Large intestine (tissue), 3 donors: Measurements from ENCODE around the gene GCN1. TPM values are rescaled to one million over a fixed set of nuclear protein-coding genes. Genes with fewer than 3 reads are reported as not detected.

Source experiments
- DNase-seq, 2 donors: peaks; one replicate each; pipeline versions ENCODE4 v3.0.0 to v3.0.0-alpha.2; 2013
- H3K27ac ChIP-seq: one replicate; pipeline ENCODE4 v1.5.1; 2013; ENCODE audit warnings: low read length
- H3K27me3 ChIP-seq: 2 replicates; pipeline ENCODE4 v1.6.1; 2013; ENCODE audit warnings: low read length; ENCODE audit not compliant: control insufficient read depth, insufficient read depth
- H3K36me3 ChIP-seq: 2 replicates; pipeline ENCODE4 v1.6.1; 2013; ENCODE audit warnings: low read length; ENCODE audit not compliant: control insufficient read depth, insufficient read depth
- H3K4me1 ChIP-seq: one replicate; pipeline ENCODE4 v1.6.1; 2013; ENCODE audit warnings: low read length; ENCODE audit not compliant: control insufficient read depth, insufficient read depth
- H3K4me3 ChIP-seq: one replicate; pipeline ENCODE4 v1.5.1; 2013; ENCODE audit warnings: low read length
- H3K9me3 ChIP-seq: one replicate; pipeline ENCODE4 v1.6.1; 2013; ENCODE audit warnings: mild to moderate bottlenecking, low read depth, low read length, moderate library complexity; ENCODE audit not compliant: control insufficient read depth
- WGBS: methylation state at CpG from one replicate; pipeline ENCODE4 v1.1.5; 2013; ENCODE audit warnings: low lambda C conversion rate; ENCODE audit not compliant: insufficient coverage; 5-methylcytosine and 5-hydroxymethylcytosine counted together
- polyA plus RNA-seq: library from polyadenylated mRNA; unstranded; fragments of 120-200 nt; gene quantifications from one replicate; pipeline ENCODE4 v1.2.1, GENCODE V29; 2013

GCN1 gene
- polyA plus RNA-seq, 1 donor: 51.0 TPM

DNA sequence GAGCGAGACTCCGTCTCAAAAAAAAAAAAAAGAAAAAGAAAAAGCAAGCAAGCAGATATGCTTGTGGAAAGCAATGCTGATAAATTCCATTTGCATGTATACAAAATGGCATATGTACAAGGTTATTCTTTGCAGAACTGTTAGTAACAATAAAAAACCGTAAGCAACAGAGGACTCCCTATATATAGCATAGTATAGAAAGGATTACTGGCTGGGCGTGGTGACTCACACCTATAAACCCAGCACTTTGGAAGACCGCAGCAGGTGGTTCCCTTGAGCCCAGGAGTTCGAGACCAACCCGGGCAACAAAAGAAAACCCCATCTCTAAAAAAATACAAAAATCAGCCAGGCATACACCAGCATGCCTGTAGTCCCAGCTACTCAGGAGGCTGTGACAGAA, 13.5 kb downstream of the GCN1 start:
- WGBS: no CpG with 5 or more reads among the region's 7 CpGs
- H3K27ac ChIP-seq: no peak overlapping the region
- H3K9me3 ChIP-seq: no peaks in the 10 kb centered on the region
- no peaks in the 10 kb centered on the region for H3K4me1 ChIP-seq
- H3K27me3 ChIP-seq: no peaks in the 10 kb centered on the region
- no peak overlapping the region for H3K4me3 ChIP-seq
- peaks cover 78% of the 10 kb centered on the region for H3K36me3 ChIP-seq
- DNase-seq: no peak

DNA sequence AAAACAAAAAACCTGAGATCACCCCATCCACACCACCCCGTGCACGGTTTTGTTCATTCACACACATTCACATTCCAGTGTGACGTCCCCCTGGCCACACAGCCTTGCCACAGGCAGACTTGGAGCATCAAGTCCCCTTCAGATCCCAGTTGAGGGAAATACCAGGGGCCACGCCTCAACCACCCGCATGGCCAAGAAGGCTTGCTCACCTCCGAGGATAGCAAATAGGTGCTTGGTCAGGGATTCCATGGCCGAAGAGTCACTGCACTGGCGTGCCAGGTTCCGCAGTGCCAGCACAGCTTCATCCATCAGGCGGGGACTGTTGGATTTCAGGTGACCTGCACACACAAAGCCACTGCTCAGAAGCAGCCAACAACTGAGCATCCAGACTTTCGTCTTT, 19.0 kb downstream of the GCN1 start:
- Histone ChIP-seq H3K4me3 (no peak overlapping the region), H3K9me3 (no peaks in the 10 kb centered on the region), H3K27me3 (no peaks in the 10 kb centered on the region), H3K27ac (no peak overlapping the region), H3K4me1 (no peaks in the 10 kb centered on the region), H3K36me3 (peaks cover 79% of the 10 kb centered on the region)
- WGBS: 100% methylated on average over 2 of the region's 11 CpGs
- DNase-seq: no peak

- no peak for DNase-seq
- no CpG with 5 or more reads among the region's 5 CpGs for WGBS
- Histone ChIP-seq H3K4me3 (no peak overlapping the region), H3K9me3 (no peaks in the 10 kb centered on the region), H3K27me3 (no peaks in the 10 kb centered on the region), H3K27ac (no peak overlapping the region), H3K4me1 (no peaks in the 10 kb centered on the region), H3K36me3 (peaks cover 81% of the 10 kb centered on the region)
Measured at GRCh38 chr12:120175062-120175461, 19.5 kb downstream of the GCN1 start.

GRCh38 chr12:120172053-120172452, 22.5 kb downstream of the GCN1 start:
- no peaks in the 10 kb centered on the region for H3K27me3 ChIP-seq
- no peak for DNase-seq
- no peak overlapping the region for H3K27ac ChIP-seq
- WGBS: no CpG with 5 or more reads among the region's 3 CpGs
- H3K4me1 ChIP-seq: no peaks in the 10 kb centered on the region
- H3K9me3 ChIP-seq: no peaks in the 10 kb centered on the region
- H3K4me3 ChIP-seq: no peak overlapping the region
- H3K36me3 ChIP-seq: peaks cover 81% of the 10 kb centered on the region

DNA sequence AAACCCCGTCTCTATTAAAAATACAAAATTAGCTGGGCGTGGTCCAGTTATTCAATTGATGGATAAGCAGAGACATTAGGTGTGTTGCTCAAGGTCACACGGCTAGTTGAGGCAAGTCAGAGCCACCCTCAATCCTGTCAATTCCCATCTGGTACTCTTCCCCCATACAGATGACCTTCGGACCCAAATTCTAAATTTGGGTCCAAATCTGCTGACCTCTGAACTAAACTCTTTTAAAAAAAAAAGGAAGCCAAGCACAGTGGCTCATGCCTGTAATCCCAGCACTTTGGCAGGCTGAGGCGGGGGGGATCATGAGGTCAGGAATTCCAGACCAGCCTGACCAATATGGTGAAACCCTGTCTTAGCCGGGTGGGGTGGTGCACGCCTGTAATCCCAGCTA, 23.9 kb downstream of the GCN1 start:
- no peaks in the 10 kb centered on the region for H3K27me3 ChIP-seq
- no peaks in the 10 kb centered on the region for H3K4me1 ChIP-seq
- no peak overlapping the region for H3K4me3 ChIP-seq
- peaks cover 73% of the 10 kb centered on the region for H3K36me3 ChIP-seq
- H3K27ac ChIP-seq: no peak overlapping the region
- no peaks in the 10 kb centered on the region for H3K9me3 ChIP-seq
- no peak for DNase-seq
- WGBS: no CpG with 5 or more reads among the region's 7 CpGs

DNA sequence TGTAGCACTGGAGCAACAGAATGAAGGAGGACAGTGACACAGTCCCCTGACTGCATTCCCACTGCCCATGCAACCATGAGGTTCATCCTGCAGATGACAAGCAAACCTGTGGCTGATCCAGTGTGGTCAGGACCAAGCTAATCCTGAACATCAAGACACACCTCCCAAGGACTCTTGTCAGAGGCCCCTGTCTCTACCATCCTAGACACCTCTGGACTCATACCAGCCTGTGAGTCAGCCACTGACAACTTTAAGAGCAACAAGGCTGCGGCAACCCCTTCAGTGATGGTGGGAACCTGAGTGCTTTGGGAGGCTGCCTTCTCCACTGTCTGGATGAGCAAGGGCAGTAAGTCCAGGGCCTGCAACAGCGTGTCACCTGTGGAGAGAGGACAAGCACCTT, 24.6 kb downstream of the GCN1 start:
- no peak overlapping the region for H3K4me3 ChIP-seq
- no peak overlapping the region for H3K27ac ChIP-seq
- no peaks in the 10 kb centered on the region for H3K9me3 ChIP-seq
- H3K36me3 ChIP-seq: peaks cover 70% of the 10 kb centered on the region
- H3K4me1 ChIP-seq: no peaks in the 10 kb centered on the region
- H3K27me3 ChIP-seq: no peaks in the 10 kb centered on the region
- WGBS: no CpG with 5 or more reads among the region's 2 CpGs
- no peak for DNase-seq

- no peaks in the 10 kb centered on the region for H3K9me3 ChIP-seq
- no peak overlapping the region for H3K27ac ChIP-seq
- WGBS: no CpG with 5 or more reads among the region's 4 CpGs
- no peak overlapping the region for H3K4me3 ChIP-seq
- no peak for DNase-seq
- peaks cover 69% of the 10 kb centered on the region for H3K36me3 ChIP-seq
- H3K27me3 ChIP-seq: no peaks in the 10 kb centered on the region
- no peaks in the 10 kb centered on the region for H3K4me1 ChIP-seq
Measured at GRCh38 chr12:120168337-120168736, 26.2 kb downstream of the GCN1 start.

DNA sequence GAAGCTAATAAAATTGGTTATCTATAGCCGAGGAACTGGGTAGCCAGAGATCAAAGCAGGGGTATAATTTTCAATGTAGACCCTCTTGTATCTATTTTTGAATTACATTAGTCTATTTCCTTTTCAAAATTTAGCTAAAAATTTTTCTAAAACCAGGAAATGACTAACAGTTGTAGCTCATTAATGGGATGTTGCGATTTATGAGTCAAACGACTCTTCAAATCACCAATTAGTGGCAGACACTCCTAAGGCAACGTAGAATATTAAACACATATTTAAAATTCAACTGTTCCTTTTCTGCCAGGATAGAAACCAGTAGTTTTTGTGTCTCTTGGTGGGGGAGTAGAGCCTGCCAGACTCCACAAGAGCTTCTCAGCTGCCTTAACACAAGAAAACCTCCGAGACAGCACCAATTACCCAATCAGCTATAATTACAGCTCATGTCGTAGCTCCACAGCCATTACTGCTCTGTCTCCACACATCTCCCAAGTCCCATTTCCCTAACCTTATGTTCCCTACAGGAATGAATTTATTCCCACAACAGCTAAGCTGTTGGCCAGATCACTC, 26.9 kb downstream of the GCN1 start:
- peaks cover 69% of the 10 kb centered on the region for H3K36me3 ChIP-seq
- 100% methylated on average over 2 of the region's 6 CpGs for WGBS

DNA sequence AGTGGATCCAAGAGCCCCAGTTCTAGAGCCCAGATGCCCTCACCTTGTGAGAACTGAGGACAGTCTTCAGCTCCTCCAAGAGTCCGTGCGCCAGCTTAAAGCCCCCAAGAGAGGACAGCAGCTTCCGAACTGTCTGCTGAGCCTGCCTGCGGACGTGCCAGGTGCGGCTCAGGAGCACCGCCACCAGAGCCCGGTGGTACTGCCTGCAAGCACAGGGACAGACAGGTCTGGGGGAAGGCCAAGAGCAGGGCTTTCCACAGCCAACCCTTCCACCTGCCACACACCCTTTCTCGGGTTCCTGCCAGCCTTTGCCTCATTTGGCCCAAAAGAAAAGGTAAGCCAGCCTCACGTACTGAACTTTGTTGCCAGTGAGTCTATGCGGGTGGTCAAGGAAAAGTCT, 30.2 kb downstream of the GCN1 start:
- no peak for DNase-seq
- no CpG with 5 or more reads among the region's 11 CpGs for WGBS

More for the DNA sequence above, 26.9 kb downstream of the GCN1 start:
- no peak for DNase-seq
- Histone ChIP-seq H3K27ac (no peak overlapping the region), H3K4me3 (no peak overlapping the region), H3K4me1 (no peaks in the 10 kb centered on the region), H3K9me3 (no peaks in the 10 kb centered on the region), H3K27me3 (no peaks in the 10 kb centered on the region)

DNA sequence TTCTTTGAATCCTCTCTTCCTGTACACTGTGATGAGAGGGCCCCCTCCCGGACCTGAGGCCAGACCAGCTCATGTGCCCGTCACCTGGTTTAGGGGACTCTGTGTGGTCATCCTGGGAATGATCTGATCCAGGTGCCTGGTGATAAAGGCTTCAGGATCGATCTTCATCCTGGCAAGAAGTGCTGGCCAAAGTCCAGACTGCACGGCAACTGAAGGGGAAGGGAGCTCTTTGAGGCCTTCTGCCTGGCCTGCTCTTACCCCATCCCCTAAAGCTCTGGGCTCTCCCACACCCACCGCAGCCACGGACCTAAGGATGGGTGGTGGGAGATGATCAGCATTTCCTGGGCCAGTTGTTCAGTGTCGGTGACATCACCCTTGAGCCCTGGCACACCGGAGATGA, 31.8 kb downstream of the GCN1 start:
- no CpG with 5 or more reads among the region's 8 CpGs for WGBS
- Histone ChIP-seq H3K36me3 (peaks cover 80% of the 10 kb centered on the region), H3K4me1 (no peaks in the 10 kb centered on the region), H3K27me3 (no peaks in the 10 kb centered on the region), H3K9me3 (no peaks in the 10 kb centered on the region), H3K27ac (no peak overlapping the region), H3K4me3 (no peak overlapping the region)
- DNase-seq: no peak

More for the DNA sequence above, 30.2 kb downstream of the GCN1 start:
- no peaks in the 10 kb centered on the region for H3K9me3 ChIP-seq
- no peak overlapping the region for H3K4me3 ChIP-seq
- H3K36me3 ChIP-seq: peaks cover 78% of the 10 kb centered on the region
- H3K27ac ChIP-seq: no peak overlapping the region
- H3K4me1 ChIP-seq: no peaks in the 10 kb centered on the region
- H3K27me3 ChIP-seq: no peaks in the 10 kb centered on the region

DNA sequence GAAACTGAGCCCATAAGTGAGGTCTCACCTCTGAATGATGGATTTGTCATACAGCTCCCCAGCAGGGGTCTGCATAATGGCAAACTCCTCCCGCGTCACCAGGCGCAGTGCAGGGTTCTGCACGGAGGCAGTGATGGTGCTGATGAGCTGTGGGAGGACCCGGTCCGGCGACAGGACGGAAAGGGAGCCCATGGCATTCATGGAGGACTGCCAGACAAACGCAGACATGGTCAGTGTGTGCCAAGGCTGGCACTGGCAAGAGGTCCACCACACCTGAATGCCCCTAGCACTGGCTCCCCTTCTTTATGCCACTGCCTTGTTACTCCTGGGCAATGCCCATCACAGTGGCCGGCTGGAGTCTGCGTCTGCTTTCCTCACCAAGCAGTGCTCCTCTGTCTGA, 32.7 kb downstream of the GCN1 start:
- Histone ChIP-seq H3K27ac (no peak overlapping the region), H3K36me3 (peaks cover 80% of the 10 kb centered on the region), H3K4me3 (no peak overlapping the region), H3K4me1 (no peaks in the 10 kb centered on the region), H3K9me3 (no peaks in the 10 kb centered on the region), H3K27me3 (no peaks in the 10 kb centered on the region)
- DNase-seq: no peak
- no CpG with 5 or more reads among the region's 11 CpGs for WGBS
